ENCODE measurements around the gene CAPN6.

The CAPN6 gene

GRCh38 chrX:111270339-111270738, at the start of gene CAPN6:
TSS of gene CAPN6 (minus strand) at chrX:111270483. CDS start at chrX:111263936, 6,547 bp downstream.
- no peak for DNase-seq

- no peak for DNase-seq
These were observed 49.2 kb upstream of the CAPN6 start for GRCh38 chrX:111319451-111319850.

GRCh38 chrX:111318901-111319300, 48.6 kb upstream of the CAPN6 start:
- DNase-seq: no peak

- no peak for DNase-seq
These were observed 38.8 kb upstream of the CAPN6 start for GRCh38 chrX:111309083-111309482.

- DNase-seq: no peak
These were observed 37.8 kb upstream of the CAPN6 start for GRCh38 chrX:111308039-111308438.

- DNase-seq: no peak
These were observed 32.0 kb upstream of the CAPN6 start for GRCh38 chrX:111302284-111302683.

- DNase-seq: no peak
These were observed 18.6 kb upstream of the CAPN6 start for GRCh38 chrX:111288841-111289240.

GRCh38 chrX:111284631-111285293, 14.5 kb upstream of the CAPN6 start:
- no peak for DNase-seq

- DNase-seq: no peak
These were observed 13.2 kb upstream of the CAPN6 start for GRCh38 chrX:111283446-111283845.

GRCh38 chrX:111282991-111283390, 12.7 kb upstream of the CAPN6 start:
- no peak for DNase-seq

- DNase-seq: no peak
These were observed 11.9 kb upstream of the CAPN6 start for GRCh38 chrX:111282139-111282538.

GRCh38 chrX:111268506-111268905, 1.8 kb downstream of the CAPN6 start:
- DNase-seq: no peak

GRCh38 chrX:111265486-111265885, 4.8 kb downstream of the CAPN6 start:
- DNase-seq: no peak

GRCh38 chrX:111264385-111264784, 5.9 kb downstream of the CAPN6 start:
- DNase-seq: no peak

GRCh38 chrX:111262086-111262485, 8.2 kb downstream of the CAPN6 start:
- no peak for DNase-seq

GRCh38 chrX:111260451-111260850, 9.8 kb downstream of the CAPN6 start:
- DNase-seq: no peak

- no peak for DNase-seq
These were observed 10.7 kb downstream of the CAPN6 start for GRCh38 chrX:111259559-111259958.

GRCh38 chrX:111257733-111258132, 12.6 kb downstream of the CAPN6 start:
- no peak for DNase-seq

- no peak for DNase-seq
These were observed 15.2 kb downstream of the CAPN6 start for GRCh38 chrX:111254896-111255693.

GRCh38 chrX:111244235-111244750, 26.0 kb downstream of the CAPN6 start:
- DNase-seq: no peak

- DNase-seq: no peak
These were observed 53.9 kb downstream of the CAPN6 start for GRCh38 chrX:111216293-111216801.

- DNase-seq: no peak
These were observed 62.4 kb downstream of the CAPN6 start for GRCh38 chrX:111207851-111208250.

- DNase-seq: no peak
These were observed 70.0 kb downstream of the CAPN6 start for GRCh38 chrX:111200327-111200726.

- DNase-seq: no peak
These were observed 70.8 kb downstream of the CAPN6 start for GRCh38 chrX:111199505-111199904.
